Uterus (tissue), 4 donors: ENCODE results near the gene GIPC2. TPM values are rescaled to one million over a fixed set of nuclear protein-coding genes. Genes with fewer than 3 reads are reported as not detected.

Experiments
- DNase-seq, 2 donors: peaks; one replicate each; pipeline ENCODE4 v3.0.0-alpha.2; 2019 to 2020
- H3K27ac ChIP-seq, 2 donors: fragments of 200-600 bp; sonication (generic); 1 replicate in 1 of 2; 2 replicates in 1 of 2; pipeline ENCODE4 v1.5.1; 2016 to 2018
- H3K27me3 ChIP-seq, 2 donors: fragments of 200-600 bp; sonication (generic); one replicate each; pipeline ENCODE4 v1.5.1; 2018 to 2019; ENCODE audit warnings: control low read depth in 1 of 2
- H3K36me3 ChIP-seq, 2 donors: fragments of 200-600 bp; sonication (generic); one replicate each; pipeline ENCODE4 v1.5.1; 2019; ENCODE audit warnings: control low read depth in 1 of 2
- H3K4me1 ChIP-seq, 2 donors: fragments of 200-600 bp; sonication (generic); one replicate each; pipeline ENCODE4 v1.5.1; 2018 to 2019; ENCODE audit warnings: control low read depth in 1 of 2
- H3K4me3 ChIP-seq, 2 donors: fragments of 200-600 bp; sonication (generic); 1 replicate in 1 of 2; 2 replicates in 1 of 2; pipeline ENCODE4 v1.5.1; 2018 to 2019; ENCODE audit warnings: mild to moderate bottlenecking in 1 of 2
- H3K9me3 ChIP-seq, 2 donors: fragments of 200-600 bp; sonication (generic); one replicate each; pipeline ENCODE4 v1.5.1; 2019; ENCODE audit warnings: control low read depth in 1 of 2
- POLR2A ChIP-seq, 2 donors: fragments of 450-650 bp; IDR thresholded peaks; one replicate each; pipeline ENCODE4 v1.6.1; 2016; ENCODE audit warnings: antibody characterized with exemption in 2 of 2, mild to moderate bottlenecking in 1 of 2, moderate library complexity in 1 of 2
- intact Hi-C: fragments of 100-400 bp; cut with DNase I; formaldehyde crosslinking; loops from one replicate; pipeline ENCODE4 v1.15.1; 2023; ENCODE audit warnings: low total_unique reads
- total RNA-seq, 4 donors: library from RNA; depleted of rRNA in 3 of 4; stranded (reverse); fragments of >200 nt in 3 of 4; gene quantifications; one replicate each; pipeline versions ENCODE4 v1.1.0 to v1.2.4, GENCODE V29; 2014 to 2023
- TF ChIP-seq, protein P1 (sequence below), 4 experiments: fragments of 200-600 bp in 2 of 4; fragments of 450-650 bp in 2 of 4; sonication (generic) in 2 of 4; IDR thresholded peaks; one replicate each; pipeline ENCODE4 v1.5.1; 2016 to 2019; ENCODE audit warnings: antibody characterized with exemption in 4 of 4, mild to moderate bottlenecking in 2 of 4, moderate library complexity in 1 of 4
- donor health status: DM: yes; HTN: yes; CAD: no.

GIPC2 gene
- total RNA-seq, 4 donors from 2014 or later: 3.6 to 8.2 (median 5.8) TPM

DNA sequence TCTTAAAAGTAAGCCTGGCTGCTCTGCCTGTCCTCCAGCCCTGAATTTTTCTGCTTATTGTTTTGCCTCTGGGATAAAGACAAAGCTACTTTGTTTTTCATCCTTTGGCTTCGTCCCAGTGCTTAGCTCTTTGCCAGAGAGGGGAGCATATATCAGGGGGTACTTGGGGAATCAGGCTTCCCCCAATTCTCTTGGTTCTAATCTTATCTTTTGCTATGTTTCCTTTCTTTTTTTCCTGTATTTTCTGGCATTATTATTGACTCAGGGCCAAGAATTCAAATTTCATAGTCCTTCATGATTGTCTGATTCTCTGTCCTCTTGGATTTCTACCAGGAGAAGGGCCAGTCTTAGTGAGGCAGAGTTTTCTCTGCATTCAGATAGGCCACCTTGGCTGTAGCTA is 51.2 kb downstream of the GIPC2 start:
- TF ChIP-seq, protein P1, sequence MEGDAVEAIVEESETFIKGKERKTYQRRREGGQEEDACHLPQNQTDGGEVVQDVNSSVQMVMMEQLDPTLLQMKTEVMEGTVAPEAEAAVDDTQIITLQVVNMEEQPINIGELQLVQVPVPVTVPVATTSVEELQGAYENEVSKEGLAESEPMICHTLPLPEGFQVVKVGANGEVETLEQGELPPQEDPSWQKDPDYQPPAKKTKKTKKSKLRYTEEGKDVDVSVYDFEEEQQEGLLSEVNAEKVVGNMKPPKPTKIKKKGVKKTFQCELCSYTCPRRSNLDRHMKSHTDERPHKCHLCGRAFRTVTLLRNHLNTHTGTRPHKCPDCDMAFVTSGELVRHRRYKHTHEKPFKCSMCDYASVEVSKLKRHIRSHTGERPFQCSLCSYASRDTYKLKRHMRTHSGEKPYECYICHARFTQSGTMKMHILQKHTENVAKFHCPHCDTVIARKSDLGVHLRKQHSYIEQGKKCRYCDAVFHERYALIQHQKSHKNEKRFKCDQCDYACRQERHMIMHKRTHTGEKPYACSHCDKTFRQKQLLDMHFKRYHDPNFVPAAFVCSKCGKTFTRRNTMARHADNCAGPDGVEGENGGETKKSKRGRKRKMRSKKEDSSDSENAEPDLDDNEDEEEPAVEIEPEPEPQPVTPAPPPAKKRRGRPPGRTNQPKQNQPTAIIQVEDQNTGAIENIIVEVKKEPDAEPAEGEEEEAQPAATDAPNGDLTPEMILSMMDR (IDR thresholded peaks at IDR 0.05): no peak
- no peak for TF ChIP-seq POLR2A (IDR thresholded peaks at IDR 0.05)
- peak overlapping the region in 1 of 2 donors; percentile 23 for H3K27ac ChIP-seq
- no peaks in the 10 kb centered on the region for H3K27me3 ChIP-seq
- no peak overlapping the region for H3K4me3 ChIP-seq
- H3K4me1 ChIP-seq: no peaks in the 10 kb centered on the region
- no peaks in the 10 kb centered on the region for H3K9me3 ChIP-seq
- intact Hi-C loops: no loop called here
- H3K36me3 ChIP-seq: no peaks in the 10 kb centered on the region
- no peak for DNase-seq

DNA sequence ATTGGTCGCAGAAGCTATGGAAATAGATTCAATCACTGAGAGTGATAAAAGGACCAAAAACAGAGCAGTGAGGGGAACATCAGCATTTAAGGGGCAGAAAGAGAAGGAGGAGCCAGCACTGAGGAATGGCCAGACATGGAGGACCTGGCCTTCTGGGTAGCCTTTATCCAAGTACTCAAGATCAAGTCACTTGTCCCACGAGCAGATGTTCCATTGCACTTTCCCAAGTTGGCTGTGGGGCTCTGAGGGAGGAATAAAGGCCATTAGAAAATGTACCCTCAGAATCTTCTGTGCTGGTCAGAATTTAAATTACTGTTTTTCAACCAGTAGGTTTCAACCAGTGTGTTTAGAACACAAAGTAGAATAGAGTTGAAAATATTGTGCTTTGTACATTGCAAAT is 55.3 kb downstream of the GIPC2 start:
- no peaks in the 10 kb centered on the region for H3K27me3 ChIP-seq
- no peak for DNase-seq
- H3K4me3 ChIP-seq: no peak overlapping the region
- intact Hi-C loops: no loop called here
- H3K4me1 ChIP-seq: no peaks in the 10 kb centered on the region
- TF ChIP-seq, protein P1 (IDR thresholded peaks at IDR 0.05): no peak
- TF ChIP-seq POLR2A (IDR thresholded peaks at IDR 0.05): no peak
- no peaks in the 10 kb centered on the region for H3K36me3 ChIP-seq
- peak overlapping the region in 1 of 2 donors; percentile 18 for H3K27ac ChIP-seq
- no peaks in the 10 kb centered on the region for H3K9me3 ChIP-seq

DNA sequence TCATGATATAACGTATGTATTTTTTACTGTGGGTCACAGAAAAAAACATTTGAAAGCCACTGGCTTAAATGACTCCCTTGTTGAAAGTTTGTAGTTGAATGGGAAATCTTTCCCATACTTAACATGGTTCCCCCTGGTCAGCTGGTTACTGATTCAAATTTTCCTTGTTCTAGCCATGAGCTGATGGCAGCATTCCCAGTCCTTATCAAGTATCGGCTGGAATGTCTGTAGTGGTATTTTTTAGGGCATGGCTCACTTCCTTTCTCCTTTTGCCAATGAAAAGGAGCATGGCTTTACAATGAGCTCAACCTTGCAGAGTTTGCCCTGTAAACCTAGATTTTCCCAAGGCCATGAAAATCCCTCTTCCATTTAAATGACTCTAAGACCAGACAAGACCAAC is 55.7 kb downstream of the GIPC2 start:
- H3K4me3 ChIP-seq: no peak overlapping the region
- no peaks in the 10 kb centered on the region for H3K9me3 ChIP-seq
- TF ChIP-seq, protein P1 (IDR thresholded peaks at IDR 0.05): no peak
- no peak for TF ChIP-seq POLR2A (IDR thresholded peaks at IDR 0.05)
- no peaks in the 10 kb centered on the region for H3K4me1 ChIP-seq
- DNase-seq: peak in 1 of 2 donors; percentile 46
- no peaks in the 10 kb centered on the region for H3K36me3 ChIP-seq
- H3K27ac ChIP-seq: peak overlapping the region in 1 of 2 donors; percentile 20
- no peaks in the 10 kb centered on the region for H3K27me3 ChIP-seq
- intact Hi-C loops: no loop called here

DNA sequence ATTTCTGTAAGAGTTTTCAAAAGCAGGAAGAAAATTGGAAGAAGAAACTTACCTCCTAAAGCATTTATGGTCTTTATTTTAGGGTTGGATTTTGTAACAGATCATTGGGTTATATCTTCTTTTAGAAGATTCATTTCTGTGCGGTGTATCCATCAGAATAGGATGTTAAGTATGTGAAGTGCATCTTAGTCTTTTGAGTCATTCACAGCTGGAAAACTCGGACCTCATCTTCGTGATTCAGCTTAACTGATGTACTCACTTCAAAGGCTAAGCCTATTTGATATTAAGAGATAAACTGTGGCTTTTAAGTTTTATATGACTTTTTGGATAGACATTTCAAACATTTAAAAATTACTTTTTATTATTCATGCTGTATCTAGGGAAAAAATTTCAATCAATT is 56.3 kb downstream of the GIPC2 start:
- no peaks in the 10 kb centered on the region for H3K9me3 ChIP-seq
- no peaks in the 10 kb centered on the region for H3K36me3 ChIP-seq
- no peak for TF ChIP-seq POLR2A (IDR thresholded peaks at IDR 0.05)
- TF ChIP-seq, protein P1 (IDR thresholded peaks at IDR 0.05): no peak
- intact Hi-C loops: no loop called here
- H3K27ac ChIP-seq: peak overlapping the region in 1 of 2 donors; percentile 20
- no peaks in the 10 kb centered on the region for H3K4me1 ChIP-seq
- no peaks in the 10 kb centered on the region for H3K27me3 ChIP-seq
- no peak for DNase-seq
- no peak overlapping the region for H3K4me3 ChIP-seq

DNA sequence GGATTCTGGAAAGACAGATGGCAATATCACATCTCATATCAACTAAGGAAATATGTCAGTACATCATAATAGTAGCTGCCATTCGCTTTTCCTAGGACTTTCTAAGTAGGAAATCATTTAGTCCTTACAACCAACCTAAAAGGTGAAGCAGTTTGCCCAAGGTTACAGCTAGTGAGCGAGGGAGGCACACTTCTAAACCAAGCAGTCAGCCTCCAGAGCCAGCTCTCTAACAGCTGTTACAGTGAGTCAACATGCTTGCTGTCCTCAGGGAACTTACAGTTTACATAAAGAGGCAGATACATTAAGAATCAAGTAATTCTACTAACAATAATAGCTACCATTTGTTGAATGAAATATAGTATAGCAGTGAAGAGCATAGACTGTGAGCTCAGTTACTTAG is 57.1 kb downstream of the GIPC2 start:
- no peaks in the 10 kb centered on the region for H3K9me3 ChIP-seq
- no peak for DNase-seq
- H3K27me3 ChIP-seq: no peaks in the 10 kb centered on the region
- TF ChIP-seq POLR2A (IDR thresholded peaks at IDR 0.05): no peak
- TF ChIP-seq, protein P1 (IDR thresholded peaks at IDR 0.05): no peak
- H3K36me3 ChIP-seq: no peaks in the 10 kb centered on the region
- intact Hi-C loops: no loop called here
- no peak overlapping the region for H3K4me3 ChIP-seq
- no peaks in the 10 kb centered on the region for H3K4me1 ChIP-seq
- H3K27ac ChIP-seq: no peak overlapping the region
